ENCODE measurements around the gene NELL2. TPM values are rescaled to one million over a fixed set of nuclear protein-coding genes. Genes with fewer than 3 reads are reported as not detected.

The NELL2 gene
- total RNA-seq, 1 donor from 2014 or later = 6.1 TPM

DNA sequence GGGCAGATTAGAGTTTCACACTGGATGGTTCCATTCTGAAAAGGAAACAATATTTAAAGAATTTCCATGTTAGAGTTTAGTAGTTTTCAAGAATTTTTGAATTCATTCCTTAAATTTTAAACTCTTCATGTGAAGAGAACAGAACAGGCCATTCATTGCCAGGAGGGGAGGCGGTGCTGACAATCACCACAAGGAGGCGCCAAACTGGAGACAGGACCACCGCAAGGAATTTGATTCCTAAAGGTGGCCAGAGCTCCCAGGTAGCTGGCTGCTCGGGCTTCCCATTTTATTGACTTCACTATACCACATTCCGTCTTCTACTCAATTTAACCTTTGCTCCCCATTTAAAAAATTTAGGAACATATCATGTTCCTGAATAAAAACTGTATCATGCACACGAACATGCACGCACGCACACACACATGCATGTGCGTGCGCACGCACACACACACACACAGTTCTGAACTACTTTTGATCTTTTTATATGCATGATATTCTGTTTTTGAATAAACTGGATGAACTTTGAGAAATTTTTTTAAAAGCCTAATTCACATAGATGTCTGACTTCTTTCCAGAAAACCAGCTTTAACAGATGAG is 101.2 kb downstream of the NELL2 start:
- TF ChIP-seq, protein P1, sequence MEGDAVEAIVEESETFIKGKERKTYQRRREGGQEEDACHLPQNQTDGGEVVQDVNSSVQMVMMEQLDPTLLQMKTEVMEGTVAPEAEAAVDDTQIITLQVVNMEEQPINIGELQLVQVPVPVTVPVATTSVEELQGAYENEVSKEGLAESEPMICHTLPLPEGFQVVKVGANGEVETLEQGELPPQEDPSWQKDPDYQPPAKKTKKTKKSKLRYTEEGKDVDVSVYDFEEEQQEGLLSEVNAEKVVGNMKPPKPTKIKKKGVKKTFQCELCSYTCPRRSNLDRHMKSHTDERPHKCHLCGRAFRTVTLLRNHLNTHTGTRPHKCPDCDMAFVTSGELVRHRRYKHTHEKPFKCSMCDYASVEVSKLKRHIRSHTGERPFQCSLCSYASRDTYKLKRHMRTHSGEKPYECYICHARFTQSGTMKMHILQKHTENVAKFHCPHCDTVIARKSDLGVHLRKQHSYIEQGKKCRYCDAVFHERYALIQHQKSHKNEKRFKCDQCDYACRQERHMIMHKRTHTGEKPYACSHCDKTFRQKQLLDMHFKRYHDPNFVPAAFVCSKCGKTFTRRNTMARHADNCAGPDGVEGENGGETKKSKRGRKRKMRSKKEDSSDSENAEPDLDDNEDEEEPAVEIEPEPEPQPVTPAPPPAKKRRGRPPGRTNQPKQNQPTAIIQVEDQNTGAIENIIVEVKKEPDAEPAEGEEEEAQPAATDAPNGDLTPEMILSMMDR (IDR thresholded peaks at IDR 0.05; ENCODE audit: unreplicated experiment) = peak; percentile 83
- Mint-ChIP-seq H3K27me3 (no peaks in the 10 kb centered on the region), H3K9me3 (ENCODE audit: low read depth) (peaks cover 3% of the 10 kb centered on the region), H3K4me3 (ENCODE audit: low read depth) (no peak overlapping the region), H3K27ac (no peak overlapping the region), H3K4me1 (ENCODE audit: low read depth) (peaks cover 1% of the 10 kb centered on the region), H3K36me3 (ENCODE audit: insufficient read depth) (no peaks in the 10 kb centered on the region)
- peak; percentile 39 for DNase-seq (ENCODE audit: low spot score, unreplicated experiment)

DNA sequence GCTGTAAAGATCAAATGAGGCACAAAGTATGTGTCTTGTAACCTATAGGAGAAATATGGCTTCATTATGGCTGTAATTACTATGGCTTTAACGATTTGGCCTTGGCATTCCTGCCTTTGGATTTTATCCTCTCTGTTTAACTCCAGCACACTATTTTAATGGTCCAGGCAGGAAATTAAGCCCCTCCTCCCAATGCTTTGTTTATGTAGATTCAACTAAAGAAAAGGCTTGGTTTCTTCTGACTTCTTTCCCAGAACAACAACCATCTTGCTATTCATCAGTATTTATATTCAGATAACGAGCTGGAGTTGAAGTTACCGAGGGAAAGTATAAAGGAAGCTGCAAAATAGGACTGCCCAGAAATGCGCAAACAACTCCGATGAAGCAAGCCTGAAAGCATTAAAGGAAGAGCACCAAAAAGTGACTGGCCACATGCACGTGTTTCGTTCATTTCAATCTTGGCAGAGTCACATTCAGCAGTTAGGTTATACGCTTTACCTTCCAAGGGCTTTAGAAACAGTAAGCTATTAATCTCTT is 104.6 kb downstream of the NELL2 start:
- Mint-ChIP-seq H3K9me3 (ENCODE audit: low read depth) (no peaks in the 10 kb centered on the region), H3K27me3 (no peaks in the 10 kb centered on the region), H3K27ac (no peak overlapping the region), H3K36me3 (ENCODE audit: insufficient read depth) (no peaks in the 10 kb centered on the region), H3K4me3 (ENCODE audit: low read depth) (no peak overlapping the region), H3K4me1 (ENCODE audit: low read depth) (peaks cover 1% of the 10 kb centered on the region)
- TF ChIP-seq, protein P1 (IDR thresholded peaks at IDR 0.05; ENCODE audit: unreplicated experiment) = no peak
- no peak for DNase-seq (ENCODE audit: low spot score, unreplicated experiment)

- Mint-ChIP-seq H3K36me3 (ENCODE audit: insufficient read depth) (no peaks in the 10 kb centered on the region), H3K4me3 (ENCODE audit: low read depth) (no peak overlapping the region), H3K27ac (no peak overlapping the region), H3K4me1 (ENCODE audit: low read depth) (no peaks in the 10 kb centered on the region), H3K27me3 (no peaks in the 10 kb centered on the region), H3K9me3 (ENCODE audit: low read depth) (no peaks in the 10 kb centered on the region)
- TF ChIP-seq, protein P1 (IDR thresholded peaks at IDR 0.05; ENCODE audit: unreplicated experiment) = no peak
- no peak for DNase-seq (ENCODE audit: low spot score, unreplicated experiment)
Observed at GRCh38 chr12:44765796-44766195, 110.3 kb downstream of the NELL2 start.

- Mint-ChIP-seq H3K4me1 (ENCODE audit: low read depth) (no peaks in the 10 kb centered on the region), H3K4me3 (ENCODE audit: low read depth) (no peak overlapping the region), H3K27me3 (no peaks in the 10 kb centered on the region), H3K36me3 (ENCODE audit: insufficient read depth) (no peaks in the 10 kb centered on the region), H3K27ac (no peak overlapping the region), H3K9me3 (ENCODE audit: low read depth) (no peaks in the 10 kb centered on the region)
- TF ChIP-seq, protein P1 (IDR thresholded peaks at IDR 0.05; ENCODE audit: unreplicated experiment) = no peak
- DNase-seq (ENCODE audit: low spot score, unreplicated experiment) = no peak
Observed at GRCh38 chr12:44763021-44763420, 113.1 kb downstream of the NELL2 start.

- no peak overlapping the region for H3K27ac Mint-ChIP-seq
- no peaks in the 10 kb centered on the region for H3K9me3 Mint-ChIP-seq (ENCODE audit: low read depth)
- no peaks in the 10 kb centered on the region for H3K27me3 Mint-ChIP-seq
- no peaks in the 10 kb centered on the region for H3K4me1 Mint-ChIP-seq (ENCODE audit: low read depth)
- TF ChIP-seq, protein P1 (IDR thresholded peaks at IDR 0.05; ENCODE audit: unreplicated experiment) = no peak
- H3K4me3 Mint-ChIP-seq (ENCODE audit: low read depth) = no peak overlapping the region
- no peaks in the 10 kb centered on the region for H3K36me3 Mint-ChIP-seq (ENCODE audit: insufficient read depth)
- DNase-seq (ENCODE audit: low spot score, unreplicated experiment) = no peak
Observed at GRCh38 chr12:44759289-44759688, 116.8 kb downstream of the NELL2 start.

Data from progenitor cell of endocrine pancreas (in vitro differentiated cells).